Mucosa of rectum (tissue), 2 donors: ENCODE results near the gene DNM3.

Experiments used
- H3K27ac ChIP-seq, 2 donors: one replicate each; pipeline ENCODE4 v1.7.0; 2013; ENCODE audit warnings: inconsistent platforms in 2 of 2, low read depth in 2 of 2, low read length in 2 of 2
- H3K27me3 ChIP-seq, 2 donors: one replicate each; pipeline ENCODE4 v1.7.0; 2013; ENCODE audit warnings: low read length in 2 of 2; ENCODE audit not compliant: control insufficient read depth in 2 of 2, insufficient read depth in 2 of 2
- H3K36me3 ChIP-seq, 2 donors: one replicate each; pipeline ENCODE4 v1.7.0; 2013; ENCODE audit warnings: low read length in 2 of 2; ENCODE audit not compliant: control insufficient read depth in 2 of 2, insufficient read depth in 2 of 2
- H3K4me1 ChIP-seq, 2 donors: one replicate each; pipeline ENCODE4 v1.7.0; 2013; ENCODE audit warnings: low read length in 2 of 2, mild to moderate bottlenecking in 1 of 2; ENCODE audit not compliant: control insufficient read depth in 2 of 2, insufficient read depth in 2 of 2
- H3K4me3 ChIP-seq, 2 donors: one replicate each; pipeline ENCODE4 v1.7.0; 2013; ENCODE audit warnings: low read length in 2 of 2
- H3K9ac ChIP-seq, 2 donors: one replicate each; pipeline ENCODE4 v1.7.0; 2013; ENCODE audit warnings: low read length in 2 of 2, low read depth in 1 of 2, mild to moderate bottlenecking in 1 of 2
- H3K9me3 ChIP-seq, 2 donors: one replicate each; pipeline ENCODE4 v1.7.0; 2013; ENCODE audit warnings: low read length in 2 of 2; ENCODE audit not compliant: control insufficient read depth in 2 of 2
- donor health status: healthy.
- donor health status: Normal muscosa, but diverticular disease.

Gene DNM3

DNA sequence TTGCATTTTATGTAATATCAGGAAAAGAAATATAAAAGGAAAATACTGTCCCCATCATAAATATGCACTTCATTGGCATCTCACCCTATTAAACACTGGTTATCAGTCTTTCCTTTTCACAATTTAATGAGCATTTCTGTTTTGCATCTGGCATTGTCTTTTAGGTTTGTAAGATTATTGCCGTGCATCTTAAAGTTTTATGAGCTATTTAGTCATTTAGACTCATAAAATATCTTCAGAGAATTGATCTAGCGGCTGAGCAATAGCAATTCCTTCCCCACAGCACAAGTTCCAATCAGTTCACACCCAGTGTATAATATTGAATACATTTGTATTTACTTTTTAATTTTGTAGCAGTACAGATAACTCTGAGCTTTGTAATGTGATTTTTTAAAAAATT lies 466.8 kb downstream of the DNM3 start:
- no peaks in the 10 kb centered on the region for H3K4me1 ChIP-seq
- no peak overlapping the region for H3K27ac ChIP-seq

GRCh38 chr1:172308577-172308976 lies 467.3 kb downstream of the DNM3 start:
- H3K36me3 ChIP-seq: no peaks in the 10 kb centered on the region
- H3K4me3 ChIP-seq: no peak overlapping the region
- no peak overlapping the region for H3K27ac ChIP-seq
- H3K9ac ChIP-seq: no peak overlapping the region
- no peaks in the 10 kb centered on the region for H3K4me1 ChIP-seq
- no peaks in the 10 kb centered on the region for H3K9me3 ChIP-seq
- no peaks in the 10 kb centered on the region for H3K27me3 ChIP-seq

More for the DNA sequence above, 466.8 kb downstream of the DNM3 start:
- H3K9me3 ChIP-seq: no peaks in the 10 kb centered on the region
- no peak overlapping the region for H3K4me3 ChIP-seq
- no peaks in the 10 kb centered on the region for H3K27me3 ChIP-seq
- no peak overlapping the region for H3K9ac ChIP-seq
- no peaks in the 10 kb centered on the region for H3K36me3 ChIP-seq

GRCh38 chr1:172320733-172321132 lies 479.4 kb downstream of the DNM3 start:
- Histone ChIP-seq H3K4me1 (no peaks in the 10 kb centered on the region), H3K36me3 (no peaks in the 10 kb centered on the region), H3K9ac (no peak overlapping the region), H3K27ac (no peak overlapping the region), H3K9me3 (no peaks in the 10 kb centered on the region), H3K27me3 (no peaks in the 10 kb centered on the region), H3K4me3 (no peak overlapping the region)

DNA sequence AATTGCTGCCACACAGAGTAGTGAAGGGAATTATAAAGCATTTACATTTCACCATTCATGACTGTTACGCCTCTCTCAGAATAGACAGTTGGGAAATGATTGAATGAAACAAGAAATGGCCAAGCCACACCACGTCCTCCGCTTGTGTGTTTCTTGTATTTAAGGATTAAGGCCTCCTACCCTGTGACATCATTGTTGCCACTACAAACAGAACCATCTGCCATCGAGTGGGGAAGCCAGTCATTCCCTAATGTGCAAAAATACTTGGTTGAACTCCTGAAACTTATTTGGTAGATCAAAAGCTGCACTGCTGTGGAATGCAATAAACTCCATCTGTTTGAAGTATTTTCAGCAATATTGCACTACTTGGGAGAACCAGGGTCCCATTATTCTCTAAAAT lies 480.2 kb downstream of the DNM3 start:
- Histone ChIP-seq H3K36me3 (no peaks in the 10 kb centered on the region), H3K9ac (no peak overlapping the region), H3K27me3 (no peaks in the 10 kb centered on the region), H3K4me3 (no peak overlapping the region), H3K27ac (no peak overlapping the region), H3K4me1 (no peaks in the 10 kb centered on the region), H3K9me3 (no peaks in the 10 kb centered on the region)

DNA sequence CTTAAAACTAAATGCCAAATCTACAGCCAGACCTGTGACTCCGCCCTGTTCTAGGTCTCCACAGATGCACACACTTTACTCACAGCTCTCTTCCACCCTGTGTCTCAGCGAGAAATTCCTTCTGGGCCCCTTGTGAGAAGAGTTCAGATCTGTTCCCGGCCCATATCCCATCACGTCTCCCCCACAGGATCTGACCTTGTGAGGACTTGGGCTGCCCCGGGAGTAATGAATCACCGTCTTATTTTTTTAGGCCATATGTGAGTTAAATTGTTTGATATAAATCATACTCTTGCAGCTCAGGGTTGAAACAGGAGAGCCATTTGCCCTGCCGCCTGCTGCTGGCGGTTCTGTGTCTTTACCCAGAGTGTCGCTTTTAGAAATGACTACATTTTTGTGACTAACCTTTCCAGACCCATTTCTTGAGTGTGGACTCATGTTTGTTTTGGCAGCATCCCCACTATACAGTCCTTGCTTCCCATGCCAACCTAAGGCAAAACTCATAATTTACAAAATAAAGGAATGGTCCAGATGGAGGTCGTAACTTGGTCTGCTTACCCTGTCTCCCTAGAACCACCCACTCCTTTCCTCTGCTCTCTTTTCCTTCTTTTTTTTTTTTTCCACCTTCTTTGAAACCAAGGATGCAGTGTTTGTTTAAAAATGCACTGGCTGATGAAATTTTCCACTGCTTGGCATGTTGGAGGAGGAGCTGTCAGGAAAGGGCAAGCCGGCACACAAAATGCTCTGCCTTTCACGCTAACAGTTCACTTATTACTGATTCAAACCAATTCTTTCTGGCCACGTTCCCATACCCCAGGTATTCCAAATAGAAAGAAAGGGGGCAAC lies 481.1 kb downstream of the DNM3 start:
- peak overlapping the region in 1 of 2 donors; percentile 1 for H3K27ac ChIP-seq
- no peaks in the 10 kb centered on the region for H3K4me1 ChIP-seq
- no peaks in the 10 kb centered on the region for H3K27me3 ChIP-seq
- no peaks in the 10 kb centered on the region for H3K9me3 ChIP-seq
- H3K9ac ChIP-seq: no peak overlapping the region
- no peak overlapping the region for H3K4me3 ChIP-seq
- H3K36me3 ChIP-seq: no peaks in the 10 kb centered on the region

- no peaks in the 10 kb centered on the region for H3K9me3 ChIP-seq
- no peaks in the 10 kb centered on the region for H3K27me3 ChIP-seq
- no peaks in the 10 kb centered on the region for H3K36me3 ChIP-seq
- no peak overlapping the region for H3K4me3 ChIP-seq
- H3K27ac ChIP-seq: no peak overlapping the region
- no peak overlapping the region for H3K9ac ChIP-seq
- H3K4me1 ChIP-seq: no peaks in the 10 kb centered on the region
Observed at GRCh38 chr1:172323686-172324085, 482.4 kb downstream of the DNM3 start.

- Histone ChIP-seq H3K4me1 (no peaks in the 10 kb centered on the region), H3K9me3 (no peaks in the 10 kb centered on the region), H3K27me3 (no peaks in the 10 kb centered on the region), H3K36me3 (no peaks in the 10 kb centered on the region), H3K27ac (no peak overlapping the region), H3K4me3 (no peak overlapping the region), H3K9ac (no peak overlapping the region)
Observed at GRCh38 chr1:172324086-172324485, 482.8 kb downstream of the DNM3 start.

GRCh38 chr1:172324761-172325160 lies 483.5 kb downstream of the DNM3 start:
- no peak overlapping the region for H3K9ac ChIP-seq
- no peaks in the 10 kb centered on the region for H3K4me1 ChIP-seq
- H3K27me3 ChIP-seq: no peaks in the 10 kb centered on the region
- H3K36me3 ChIP-seq: no peaks in the 10 kb centered on the region
- H3K4me3 ChIP-seq: no peak overlapping the region
- H3K27ac ChIP-seq: no peak overlapping the region
- H3K9me3 ChIP-seq: no peaks in the 10 kb centered on the region

GRCh38 chr1:172325531-172325930 lies 484.2 kb downstream of the DNM3 start:
- Histone ChIP-seq H3K4me3 (no peak overlapping the region), H3K9ac (no peak overlapping the region), H3K36me3 (no peaks in the 10 kb centered on the region), H3K27ac (no peak overlapping the region), H3K27me3 (no peaks in the 10 kb centered on the region), H3K9me3 (no peaks in the 10 kb centered on the region), H3K4me1 (no peaks in the 10 kb centered on the region)

- Histone ChIP-seq H3K9ac (no peak overlapping the region), H3K9me3 (no peaks in the 10 kb centered on the region), H3K36me3 (no peaks in the 10 kb centered on the region), H3K27me3 (no peaks in the 10 kb centered on the region), H3K4me1 (no peaks in the 10 kb centered on the region), H3K4me3 (no peak overlapping the region), H3K27ac (no peak overlapping the region)
Observed at GRCh38 chr1:172326136-172326535, 484.8 kb downstream of the DNM3 start.
